Glutamatergic neuron (in vitro differentiated cells): ENCODE measurements around the gene CHM. TPM values are rescaled to one million over a fixed set of nuclear protein-coding genes. Genes with fewer than 3 reads are reported as not detected.
"Not testable (repeated sequence)": the region's sequence is repeated elsewhere in the genome, so short reads cannot be mapped to it uniquely, and the experiment has no call there.

Experiments used
- DNase-seq: peaks from one replicate; pipeline ENCODE4 v3.0.0; 2022
- H3K27ac Mint-ChIP-seq: one replicate; pipeline ENCODE4 v1.8.0; 2020; ENCODE audit warnings: mild to moderate bottlenecking, mixed read lengths, inconsistent platforms; ENCODE audit not compliant: unreplicated experiment
- H3K27me3 Mint-ChIP-seq: one replicate; pipeline ENCODE4 v1.8.0; 2020; ENCODE audit warnings: mild to moderate bottlenecking, moderate library complexity, mixed read lengths, inconsistent platforms; ENCODE audit not compliant: unreplicated experiment
- H3K36me3 Mint-ChIP-seq: one replicate; pipeline ENCODE4 v1.8.0; 2020; ENCODE audit warnings: mild to moderate bottlenecking, mixed read lengths, inconsistent platforms; ENCODE audit not compliant: unreplicated experiment
- H3K4me1 Mint-ChIP-seq: one replicate; pipeline ENCODE4 v1.8.0; 2020; ENCODE audit warnings: mild to moderate bottlenecking, low read depth, mixed read lengths, inconsistent platforms; ENCODE audit not compliant: unreplicated experiment
- H3K4me3 Mint-ChIP-seq: one replicate; pipeline ENCODE4 v1.8.0; 2020; ENCODE audit warnings: mild to moderate bottlenecking, mixed read lengths, inconsistent platforms; ENCODE audit not compliant: unreplicated experiment
- H3K9me3 Mint-ChIP-seq: one replicate; pipeline ENCODE4 v1.8.0; 2020; ENCODE audit warnings: mild to moderate bottlenecking, moderate library complexity, mixed read lengths, inconsistent platforms; ENCODE audit not compliant: unreplicated experiment
- total RNA-seq: library from RNA; stranded (reverse); fragmentation: NEBNext Ultra II Directional; extraction: Animal tissue kit (Norgen Biotek cat#: 25700); gene quantifications from one replicate; pipeline ENCODE4 v1.2.1, GENCODE V29; 2021; ENCODE audit not compliant: unreplicated experiment
- TF ChIP-seq, protein P1 (sequence below): fragments of 200-600 bp; sonication (generic); IDR thresholded peaks from one replicate; pipeline ENCODE4 v1.5.0; 2021; ENCODE audit not compliant: partially characterized antibody, unreplicated experiment

Gene CHM
- total RNA-seq, 1 donor from 2014 or later = 25.2 TPM

DNA sequence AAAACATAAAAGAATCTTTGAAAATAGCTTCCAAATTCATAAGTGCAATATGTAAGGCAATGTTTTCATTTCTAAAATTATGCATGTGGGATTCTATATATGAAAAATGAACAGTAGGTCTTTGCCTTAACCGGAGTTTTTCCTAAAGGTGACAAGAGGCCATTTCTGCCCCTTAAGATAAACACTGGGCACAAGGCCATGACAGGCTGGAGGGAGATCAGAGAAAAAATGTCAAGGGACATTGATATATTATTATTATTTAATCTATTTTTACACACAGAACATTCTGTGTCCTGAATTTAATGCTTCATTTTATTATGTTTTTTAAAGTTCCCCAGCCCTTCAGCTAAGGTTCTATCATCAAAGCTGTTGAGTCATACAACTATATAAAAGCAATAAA, 118.8 kb downstream of the CHM start:
- Mint-ChIP-seq H3K27ac (no peak overlapping the region), H3K36me3 (no peaks in the 10 kb centered on the region), H3K4me1 (no peaks in the 10 kb centered on the region), H3K27me3 (no peaks in the 10 kb centered on the region), H3K4me3 (no peak overlapping the region), H3K9me3 (no peaks in the 10 kb centered on the region)
- DNase-seq = no peak
- TF ChIP-seq, protein P1, sequence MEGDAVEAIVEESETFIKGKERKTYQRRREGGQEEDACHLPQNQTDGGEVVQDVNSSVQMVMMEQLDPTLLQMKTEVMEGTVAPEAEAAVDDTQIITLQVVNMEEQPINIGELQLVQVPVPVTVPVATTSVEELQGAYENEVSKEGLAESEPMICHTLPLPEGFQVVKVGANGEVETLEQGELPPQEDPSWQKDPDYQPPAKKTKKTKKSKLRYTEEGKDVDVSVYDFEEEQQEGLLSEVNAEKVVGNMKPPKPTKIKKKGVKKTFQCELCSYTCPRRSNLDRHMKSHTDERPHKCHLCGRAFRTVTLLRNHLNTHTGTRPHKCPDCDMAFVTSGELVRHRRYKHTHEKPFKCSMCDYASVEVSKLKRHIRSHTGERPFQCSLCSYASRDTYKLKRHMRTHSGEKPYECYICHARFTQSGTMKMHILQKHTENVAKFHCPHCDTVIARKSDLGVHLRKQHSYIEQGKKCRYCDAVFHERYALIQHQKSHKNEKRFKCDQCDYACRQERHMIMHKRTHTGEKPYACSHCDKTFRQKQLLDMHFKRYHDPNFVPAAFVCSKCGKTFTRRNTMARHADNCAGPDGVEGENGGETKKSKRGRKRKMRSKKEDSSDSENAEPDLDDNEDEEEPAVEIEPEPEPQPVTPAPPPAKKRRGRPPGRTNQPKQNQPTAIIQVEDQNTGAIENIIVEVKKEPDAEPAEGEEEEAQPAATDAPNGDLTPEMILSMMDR = no peak

DNA sequence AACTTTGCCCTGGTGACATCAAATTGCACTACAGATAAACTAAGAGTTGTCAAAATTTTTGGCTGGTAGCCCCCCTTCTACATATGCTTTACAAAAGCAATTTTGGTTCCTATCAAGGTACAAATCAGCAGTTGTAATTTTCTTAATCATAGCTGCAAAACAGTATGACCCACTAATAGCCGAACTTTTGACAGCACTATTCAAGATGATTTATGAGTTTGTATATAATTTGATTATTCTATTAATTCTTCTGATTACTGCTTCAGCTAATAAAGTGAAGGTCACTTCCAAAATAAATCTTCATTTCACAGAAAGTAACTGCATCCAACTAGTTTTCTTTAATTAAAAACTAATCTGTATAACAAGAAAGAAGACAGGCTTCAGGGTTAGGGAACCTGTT, 119.6 kb downstream of the CHM start:
- Mint-ChIP-seq H3K27me3 (no peaks in the 10 kb centered on the region), H3K4me3 (no peak overlapping the region), H3K27ac (no peak overlapping the region), H3K4me1 (no peaks in the 10 kb centered on the region), H3K9me3 (no peaks in the 10 kb centered on the region), H3K36me3 (no peaks in the 10 kb centered on the region)
- TF ChIP-seq, protein P1 = no peak
- no peak for DNase-seq

DNA sequence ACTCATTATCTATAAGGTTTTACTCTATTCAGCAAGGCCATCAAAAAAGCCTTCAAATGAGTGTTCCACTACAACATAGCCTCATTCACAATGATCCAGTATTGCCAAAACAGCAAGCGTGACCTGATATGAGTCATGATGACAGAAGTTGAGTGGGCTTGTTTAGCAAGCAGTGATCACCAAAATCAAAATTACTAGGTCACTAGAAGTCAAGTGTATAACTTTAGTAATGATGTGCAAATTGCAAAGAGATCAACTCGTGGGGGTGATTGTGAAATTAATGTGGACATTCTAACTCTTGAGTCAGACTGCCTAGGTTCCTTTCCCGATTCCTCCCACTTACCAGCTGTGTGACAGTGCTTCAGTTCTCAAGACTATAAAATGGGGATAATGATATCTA, 124.5 kb downstream of the CHM start:
- TF ChIP-seq, protein P1 = no peak
- H3K27ac Mint-ChIP-seq = no peak overlapping the region
- no peaks in the 10 kb centered on the region for H3K9me3 Mint-ChIP-seq
- no peak overlapping the region for H3K4me3 Mint-ChIP-seq
- H3K4me1 Mint-ChIP-seq = no peaks in the 10 kb centered on the region
- DNase-seq = no peak
- H3K36me3 Mint-ChIP-seq = no peaks in the 10 kb centered on the region
- no peaks in the 10 kb centered on the region for H3K27me3 Mint-ChIP-seq

DNA sequence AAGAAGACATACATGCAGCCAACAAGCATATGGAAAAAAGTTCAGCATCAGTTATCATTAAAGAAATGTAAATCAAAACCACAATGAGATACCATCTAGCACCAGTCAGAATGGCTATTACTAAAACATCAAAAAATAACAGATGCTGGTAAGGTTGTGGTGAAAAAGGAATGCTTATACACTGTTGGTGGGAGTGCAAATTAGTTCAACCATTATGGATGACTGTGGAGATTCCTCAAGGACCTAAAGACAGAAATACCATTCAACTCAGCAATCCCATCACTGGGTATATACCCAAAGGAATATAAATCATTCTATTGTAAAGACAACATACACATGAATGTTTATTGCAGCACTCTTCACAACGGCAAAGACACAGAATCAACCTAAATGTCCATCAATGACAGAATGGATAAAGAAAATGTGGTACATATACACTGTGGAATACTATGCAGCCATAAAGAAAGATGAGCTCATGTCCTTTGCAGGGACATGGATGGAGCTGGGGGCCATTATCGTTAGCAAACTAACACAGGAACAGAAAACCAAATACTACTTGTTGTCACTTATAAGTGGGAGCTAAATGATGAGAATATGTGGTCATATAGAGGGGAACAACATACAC, 130.6 kb downstream of the CHM start:
- not testable (repeated sequence) for H3K27me3 Mint-ChIP-seq, DNase-seq, H3K9me3 Mint-ChIP-seq, H3K4me3 Mint-ChIP-seq, H3K4me1 Mint-ChIP-seq, H3K36me3 Mint-ChIP-seq, H3K27ac Mint-ChIP-seq

DNA sequence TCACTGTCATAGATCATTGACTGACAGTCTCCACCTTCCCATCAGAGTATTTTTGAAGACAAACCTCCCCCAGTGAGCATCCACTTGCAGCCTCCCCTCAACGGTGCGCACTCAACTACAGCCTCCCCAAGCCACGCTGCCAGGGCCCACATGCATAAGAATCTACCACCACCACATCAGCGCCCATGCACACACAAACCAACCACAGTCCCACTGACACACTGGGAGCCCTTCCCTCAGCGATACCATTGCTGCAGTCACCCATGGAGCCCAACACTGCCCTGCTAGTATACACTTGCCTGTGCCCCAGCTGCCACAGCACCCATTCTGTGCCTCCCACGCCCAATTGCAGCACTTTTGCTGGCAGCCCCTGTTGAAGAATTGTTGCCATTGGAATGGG, 132.9 kb downstream of the CHM start:
- DNase-seq = no peak
- Mint-ChIP-seq H3K4me3 (no peak overlapping the region), H3K27me3 (no peaks in the 10 kb centered on the region), H3K4me1 (no peaks in the 10 kb centered on the region), H3K36me3 (no peaks in the 10 kb centered on the region), H3K27ac (no peak overlapping the region), H3K9me3 (peaks cover 2% of the 10 kb centered on the region)
- TF ChIP-seq, protein P1 = no peak
